DMS 273 treated with DMSO at 0.1 percent for 48 hours (cell line): Measurements from ENCODE around the gene CXCL11.
"Not testable (repeated sequence)": the region's sequence is repeated elsewhere in the genome, so short reads cannot be mapped to it uniquely, and the experiment has no call there.

Experiments used
- DNase-seq: peaks from one replicate; lab custom pipeline; 2025; lab: John Stamatoyannopoulos, UW

Gene CXCL11

DNA sequence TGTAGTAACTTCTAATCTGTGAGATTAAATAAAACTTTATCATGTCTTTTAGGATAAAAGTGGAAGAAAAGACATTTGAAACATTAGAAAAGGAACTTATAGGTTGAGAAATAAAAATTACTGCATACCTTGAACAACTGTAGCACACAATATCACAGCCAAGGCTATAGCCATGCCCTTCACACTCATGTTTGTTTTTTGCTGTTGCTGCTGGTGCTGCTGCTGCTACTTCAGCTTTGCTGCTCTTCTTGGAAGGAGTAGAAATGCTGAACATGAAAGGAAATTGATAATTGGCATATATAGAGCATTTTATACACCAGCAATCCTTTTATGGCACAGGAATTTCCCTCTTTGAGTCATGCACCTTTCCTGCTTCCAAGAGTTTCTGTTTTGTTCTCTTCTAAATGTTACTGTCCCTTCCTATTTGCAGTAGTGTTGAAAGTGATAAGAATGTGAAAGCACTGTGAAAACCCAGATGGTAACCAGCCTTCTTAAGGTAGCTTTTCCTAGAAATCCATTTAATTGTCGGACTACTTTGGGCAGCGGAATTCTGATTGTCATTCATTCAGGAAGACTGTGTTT lies at the start of gene CXCL11:
TSS of gene CXCL11 (minus strand) at position 272 of the 582 bp plus-strand sequence. CDS start at position 189, 83 bp downstream.
- DNase-seq = no peak

- no peak for DNase-seq
These were observed 48.7 kb upstream of the CXCL11 start for GRCh38 chr4:76084542-76084941.

DNA sequence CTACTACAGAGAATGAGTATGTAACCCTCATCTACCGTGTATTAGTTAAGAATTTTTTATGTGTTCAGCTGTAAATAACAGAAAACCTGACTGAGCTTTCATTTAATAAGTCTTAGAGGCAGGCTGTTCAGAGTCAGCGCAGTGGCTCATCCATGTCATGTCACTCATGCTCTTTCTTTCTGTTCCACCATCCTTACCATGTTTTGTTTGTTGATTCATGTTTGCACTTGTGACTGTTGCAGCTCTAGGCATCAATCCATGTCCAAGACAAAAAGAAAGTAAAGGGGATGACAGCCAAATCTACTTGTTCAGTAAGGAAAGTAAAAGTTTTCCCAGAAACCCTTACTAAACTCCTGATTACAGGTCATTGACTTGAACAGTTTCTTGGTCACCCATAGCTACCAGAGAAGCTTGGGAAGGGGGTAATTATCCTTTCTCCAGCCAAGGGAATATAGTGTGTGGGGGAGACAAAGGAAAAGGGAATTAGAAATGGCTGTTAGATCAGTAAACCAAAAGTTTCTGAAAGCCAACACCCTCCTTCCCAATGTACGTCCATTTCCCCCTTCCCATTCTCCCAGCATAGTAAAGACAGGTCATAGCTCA lies 47.6 kb upstream of the CXCL11 start:
- DNase-seq = no peak

GRCh38 chr4:76078033-76078613 lies 42.3 kb upstream of the CXCL11 start:
- DNase-seq = no peak

DNA sequence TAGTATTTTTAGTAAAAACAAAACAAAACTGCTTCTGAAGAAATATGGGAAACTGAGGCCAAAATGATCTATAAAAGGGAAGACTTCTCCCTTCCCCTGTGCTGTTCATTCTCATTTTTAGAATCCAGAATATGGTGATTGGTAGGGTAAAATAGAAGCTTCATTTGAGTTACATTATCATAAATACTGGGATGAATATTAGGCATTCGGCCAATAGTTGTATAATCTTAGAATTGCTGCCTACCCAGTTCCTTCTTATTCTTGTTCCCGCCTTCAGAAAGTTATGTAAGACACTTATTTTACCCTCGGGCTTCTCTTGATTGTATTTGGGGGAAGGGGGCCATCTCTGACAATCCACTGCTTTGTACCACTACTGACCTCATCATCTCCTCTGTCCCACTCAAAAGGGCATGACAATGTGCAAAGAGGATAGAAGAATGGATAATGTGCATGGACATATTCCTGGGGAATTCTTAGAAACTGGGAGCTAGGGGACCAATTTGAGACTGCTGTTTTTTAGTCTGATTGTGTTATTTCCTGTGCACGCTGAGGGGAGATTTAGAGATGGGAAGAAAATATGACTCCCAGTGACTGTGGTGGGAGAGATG lies 39.2 kb upstream of the CXCL11 start:
- no peak for DNase-seq

DNA sequence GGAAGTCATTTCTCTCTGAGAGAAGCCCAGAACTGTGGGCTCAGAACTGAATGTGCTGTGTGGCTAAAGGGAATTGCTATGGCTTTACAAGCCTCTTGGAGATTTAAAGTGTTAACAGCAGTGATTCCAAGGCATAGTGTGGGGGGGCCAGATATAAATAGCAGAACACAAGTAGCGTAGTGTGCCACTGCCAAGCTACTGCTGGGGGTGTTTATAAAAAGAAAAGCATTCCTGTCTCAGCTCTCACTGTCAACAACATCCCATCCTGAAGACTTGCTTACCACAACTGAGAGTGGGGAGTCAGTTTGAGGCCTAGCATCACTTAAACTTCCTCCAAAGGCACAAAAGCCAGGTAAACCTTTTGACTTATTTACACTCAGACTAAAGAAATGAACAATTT lies 38.6 kb upstream of the CXCL11 start, which contains the start of gene ART3:
TSS of gene ART3 (plus strand) at position 242 of the 400 bp plus-strand sequence. CDS start 1,181 bp downstream, outside the sequence.
- no peak for DNase-seq

GRCh38 chr4:76072760-76073159 lies 36.9 kb upstream of the CXCL11 start:
- DNase-seq = no peak

GRCh38 chr4:76067652-76068286 lies 31.9 kb upstream of the CXCL11 start:
- DNase-seq = peak; percentile 12

DNA sequence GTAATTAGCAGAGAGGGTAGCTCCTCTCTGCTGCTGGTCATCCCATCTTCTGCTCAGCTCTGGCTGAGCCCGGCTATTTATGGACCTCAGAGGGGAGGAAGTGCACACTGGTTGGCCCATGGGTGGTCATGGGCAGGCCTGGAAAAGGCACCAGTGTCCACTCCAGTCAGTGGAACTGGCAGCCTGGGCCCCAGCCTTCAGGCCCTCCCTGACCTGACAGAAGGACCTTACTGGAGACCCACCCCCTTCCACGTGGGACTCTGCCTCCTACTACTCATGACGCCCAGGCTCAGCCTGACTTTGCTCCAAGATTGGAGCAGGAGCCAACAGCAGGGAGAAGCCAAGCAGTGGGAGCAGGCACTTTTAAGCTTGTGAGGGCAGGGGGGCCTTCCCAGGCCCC lies 30.7 kb upstream of the CXCL11 start:
- DNase-seq = no peak

GRCh38 chr4:76061982-76062381 lies 26.1 kb upstream of the CXCL11 start:
- no peak for DNase-seq

GRCh38 chr4:76061421-76061820 lies 25.6 kb upstream of the CXCL11 start:
- no peak for DNase-seq

- DNase-seq = no peak
These were observed 24.6 kb upstream of the CXCL11 start for GRCh38 chr4:76060506-76060905.

DNA sequence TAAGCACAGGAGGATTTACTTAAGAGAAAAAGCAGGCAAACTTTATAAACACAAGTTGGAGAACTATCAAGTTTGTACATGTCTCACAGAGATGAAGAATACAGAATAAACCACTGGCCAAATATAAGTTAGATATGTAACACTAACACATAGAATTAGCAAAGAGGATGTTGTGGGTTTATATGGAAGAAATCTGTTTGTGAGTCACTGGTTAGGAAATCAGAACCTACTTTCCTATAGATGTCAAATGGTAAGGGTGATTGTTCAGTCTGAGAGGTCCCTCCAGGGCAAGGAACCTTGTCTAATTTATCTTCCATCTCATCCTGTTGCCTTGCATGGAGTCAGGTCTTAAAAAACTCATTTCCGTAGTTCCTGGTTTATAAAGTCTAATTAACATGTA lies 23.9 kb upstream of the CXCL11 start:
- DNase-seq = no peak

DNA sequence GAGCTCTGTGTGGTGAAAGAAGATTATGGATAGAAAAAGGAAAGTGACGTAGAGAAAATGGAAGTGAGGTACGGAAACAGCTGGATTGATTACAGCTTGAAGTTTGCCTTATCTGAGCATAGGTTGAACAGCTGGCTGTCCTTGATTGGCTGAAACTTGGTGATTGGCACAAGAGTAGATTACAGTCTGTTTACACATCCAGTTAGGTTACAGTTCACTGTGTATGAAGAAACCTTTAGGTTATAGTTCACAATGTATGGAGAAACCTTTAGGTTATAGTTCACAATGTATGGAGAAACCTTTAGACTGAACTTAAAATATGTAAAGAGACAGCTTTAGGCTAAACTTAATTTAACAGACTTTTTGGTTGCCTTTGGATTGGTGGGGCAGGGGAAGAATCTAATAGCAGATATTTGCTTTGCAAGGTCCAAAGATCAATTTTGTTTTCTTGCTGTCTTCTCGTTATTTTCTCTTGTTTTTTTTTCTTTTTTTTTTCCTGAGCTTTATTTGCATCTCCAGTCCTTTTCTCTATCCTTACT lies 23.1 kb upstream of the CXCL11 start:
- DNase-seq = no peak

DNA sequence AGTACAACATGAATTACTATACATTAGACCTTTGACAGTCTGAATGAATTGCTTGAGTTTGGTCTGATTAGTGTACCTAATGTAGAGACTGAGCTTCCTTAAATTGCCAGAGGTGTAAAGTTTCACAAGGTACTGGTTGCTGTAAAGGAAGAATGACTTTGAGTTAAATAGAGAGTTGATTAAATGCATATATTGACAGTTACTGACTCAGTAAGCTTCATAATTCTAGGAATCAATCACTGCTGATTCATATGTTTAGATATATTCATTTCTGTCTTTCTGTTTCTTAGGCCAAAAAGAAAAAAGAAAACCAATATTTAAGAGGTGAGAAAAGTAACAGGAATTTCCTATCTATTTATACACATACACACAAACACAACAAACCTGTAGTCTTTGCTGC lies 22.4 kb upstream of the CXCL11 start:
- no peak for DNase-seq

DNA sequence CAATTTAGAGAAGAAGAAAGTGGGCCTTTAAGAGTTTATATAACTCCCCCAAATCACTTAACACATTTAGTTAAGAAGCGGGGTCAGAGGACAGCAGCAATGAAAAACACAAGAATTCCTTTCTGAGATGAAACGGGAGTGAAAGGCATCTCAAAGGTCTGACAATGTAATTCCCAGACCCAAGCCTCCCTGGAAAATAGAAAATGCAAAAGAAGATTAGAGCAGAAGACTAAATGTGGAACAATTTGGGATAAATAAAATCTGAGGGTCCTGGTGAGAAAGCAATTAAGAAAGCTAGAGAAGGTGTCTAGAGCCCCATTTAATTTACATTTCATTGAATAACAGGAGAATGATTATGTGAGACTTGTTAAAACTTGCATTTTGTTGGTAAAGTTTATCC lies 19.6 kb upstream of the CXCL11 start:
- no peak for DNase-seq

DNA sequence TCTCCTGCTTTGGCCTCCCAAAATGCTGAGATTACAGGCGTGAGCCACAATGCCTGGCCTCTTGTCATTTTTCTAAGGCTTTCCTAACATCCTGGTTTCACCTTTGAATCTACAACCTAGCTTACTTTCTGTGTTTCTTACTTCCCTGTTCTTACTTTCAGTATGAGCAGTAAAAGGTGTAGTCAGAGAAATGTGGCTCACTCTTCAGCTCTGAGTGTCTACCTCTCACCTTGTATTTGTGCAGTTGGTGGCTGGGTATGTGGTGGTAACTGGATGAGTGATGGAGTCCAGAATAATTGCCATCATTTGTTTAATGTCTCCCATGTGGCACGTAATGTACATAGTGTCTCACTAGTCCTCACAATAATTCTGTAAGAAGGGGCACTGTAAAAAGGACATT lies 19.1 kb upstream of the CXCL11 start:
- DNase-seq = no peak

DNA sequence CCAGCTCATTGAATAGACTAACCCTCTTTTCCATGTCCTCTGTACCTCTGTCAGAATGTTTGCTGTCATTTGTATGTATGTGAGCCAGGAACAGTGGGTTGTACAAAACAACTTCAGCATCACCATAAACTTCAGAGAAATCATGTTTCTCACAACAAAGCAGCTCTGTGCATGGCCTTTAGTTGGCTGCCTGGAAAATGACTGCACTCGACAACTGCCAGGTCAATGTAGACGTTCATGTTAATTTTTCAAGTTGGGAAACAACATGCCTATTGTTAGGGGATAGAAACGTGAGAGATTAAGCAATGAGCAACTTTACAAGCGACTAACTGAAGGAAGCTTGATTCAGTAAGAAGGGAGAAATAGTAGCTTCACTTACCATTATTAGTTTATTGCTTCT lies 17.9 kb upstream of the CXCL11 start:
- DNase-seq = no peak

DNA sequence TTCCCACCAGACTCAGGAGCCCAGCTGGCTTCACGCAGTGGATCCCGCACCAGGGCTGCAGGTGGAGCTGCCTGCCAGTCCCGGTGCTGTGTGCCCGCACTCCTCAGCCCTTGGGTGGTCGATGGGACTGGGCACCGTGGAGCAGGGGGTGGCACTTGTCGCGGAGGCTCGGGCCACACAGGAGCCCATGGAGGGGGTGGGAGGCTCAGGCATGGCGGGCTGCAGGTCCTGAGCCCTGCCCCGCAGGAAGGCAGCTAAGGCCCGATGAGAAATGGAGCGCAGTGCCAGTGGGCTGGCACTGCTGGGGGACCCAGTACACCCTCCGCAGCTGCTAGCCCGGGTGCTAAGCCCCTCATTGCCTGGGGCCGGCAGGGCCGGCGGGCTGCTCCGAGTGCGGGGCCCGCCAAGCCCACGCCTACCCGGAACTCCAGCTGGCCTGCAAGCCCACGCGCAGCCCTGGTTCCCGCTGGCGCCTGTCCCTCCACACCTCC lies 14.7 kb upstream of the CXCL11 start:
- not testable (repeated sequence) for DNase-seq

DNA sequence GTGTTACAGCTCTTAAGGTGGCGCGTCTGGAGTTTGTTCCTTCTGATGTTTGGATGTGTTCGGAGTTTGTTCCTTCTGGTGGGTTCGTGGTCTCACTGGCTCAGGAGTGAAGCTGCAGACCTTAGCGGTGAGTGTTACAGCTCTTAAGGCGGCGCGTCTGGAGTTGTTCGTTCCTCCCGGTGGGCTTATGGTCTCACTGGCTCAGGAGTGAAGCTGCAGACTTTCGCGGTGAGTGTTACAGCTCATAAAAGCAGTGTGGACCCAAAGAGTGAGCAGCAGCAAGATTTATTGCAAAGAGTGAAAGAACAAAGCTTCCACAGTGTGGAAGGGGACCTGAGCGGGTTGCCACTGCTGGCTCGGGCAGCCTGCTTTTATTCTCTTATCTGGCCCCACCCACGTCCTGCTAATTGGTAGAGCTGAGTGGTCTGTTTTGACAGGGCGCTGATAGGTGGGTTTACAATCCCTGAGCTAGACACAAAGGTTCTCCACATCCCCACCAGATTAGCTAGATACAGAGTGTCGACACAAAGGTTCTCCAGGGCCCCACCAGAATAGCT lies 14.1 kb upstream of the CXCL11 start:
- DNase-seq = not testable (repeated sequence)

DNA sequence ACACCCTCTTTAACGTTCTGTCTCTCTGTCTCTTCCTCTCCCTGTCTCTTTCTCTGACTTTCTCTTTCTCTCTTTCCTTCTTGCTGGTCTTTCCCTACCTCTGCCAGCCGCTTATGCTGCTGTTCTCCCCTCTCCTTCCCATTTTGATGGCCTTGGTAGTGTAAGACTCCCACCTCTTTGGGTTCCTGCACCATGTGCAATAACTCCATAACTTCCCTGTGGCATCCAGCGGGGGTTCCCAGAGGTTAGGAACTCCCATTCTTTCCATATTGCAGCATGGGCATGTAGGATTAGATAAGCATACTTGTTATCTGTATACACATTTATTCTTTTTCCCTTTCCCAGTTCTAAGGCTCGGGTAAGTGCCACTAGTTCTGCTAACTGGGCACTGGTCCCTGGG lies 8.8 kb upstream of the CXCL11 start:
- not testable (repeated sequence) for DNase-seq

- not testable (repeated sequence) for DNase-seq
These were observed 7.4 kb upstream of the CXCL11 start for GRCh38 chr4:76043306-76043705.
